Kidney (tissue), 14 donors: Measurements from ENCODE around the gene CALCOCO2. TPM values are rescaled to one million over a fixed set of nuclear protein-coding genes. Genes with fewer than 3 reads are reported as not detected.

Experiments used
- DNase-seq, 5 donors: peaks; one replicate each; pipeline ENCODE4 v3.0.0-alpha.2; 2013 to 2020
- FAIRE-seq: peaks from 2 replicates; lab custom pipeline; 2012; peaks lifted over from hg19 to GRCh38; lab: Jason Lieb, UNC
- H3K27ac ChIP-seq, 2 donors: one replicate each; pipeline ENCODE4 v1.7.0; 2013; ENCODE audit warnings: low read depth in 2 of 2, low read length in 2 of 2, inconsistent platforms in 1 of 2
- H3K27me3 ChIP-seq: one replicate; pipeline ENCODE4 v1.7.1; 2013; ENCODE audit warnings: low read length, inconsistent platforms; ENCODE audit not compliant: control insufficient read depth, insufficient read depth
- H3K36me3 ChIP-seq, 3 donors: one replicate each; pipeline versions ENCODE4 v1.7.0 to v1.7.1; 2013; ENCODE audit warnings: low read length in 3 of 3, control low read depth in 1 of 3, inconsistent platforms in 1 of 3; ENCODE audit not compliant: insufficient read depth in 3 of 3, control insufficient read depth in 2 of 3
- H3K4me1 ChIP-seq, 3 donors: one replicate each; pipeline versions ENCODE4 v1.7.0 to v1.7.1; 2013; ENCODE audit warnings: low read length in 3 of 3, inconsistent platforms in 1 of 3, low read depth in 1 of 3; ENCODE audit not compliant: control insufficient read depth in 2 of 3, insufficient read depth in 2 of 3
- H3K4me3 ChIP-seq, 3 donors: one replicate each; pipeline versions ENCODE4 v1.7.0 to v1.8.1; 2013; ENCODE audit warnings: low read length in 3 of 3, control low read depth in 1 of 3, inconsistent platforms in 1 of 3
- H3K9ac ChIP-seq, 3 donors: one replicate each; pipeline versions ENCODE4 v1.7.0 to v1.7.1; 2013; ENCODE audit warnings: low read length in 3 of 3, control low read depth in 1 of 3, inconsistent platforms in 1 of 3
- H3K9me3 ChIP-seq, 3 donors: one replicate each; pipeline versions ENCODE4 v1.7.0 to v1.7.1; 2013; ENCODE audit warnings: low read length in 3 of 3, control low read depth in 1 of 3, inconsistent platforms in 1 of 3; ENCODE audit not compliant: control insufficient read depth in 2 of 3, insufficient read depth in 1 of 3
- intact Hi-C: fragments of 100-400 bp; cut with DNase I; formaldehyde crosslinking; loops from one replicate; pipeline ENCODE4 v1.11.1; 2022
- polyA plus RNA-seq: library from polyadenylated mRNA; stranded (reverse); fragments of 350-450 nt; fragmentation: Illumina TruSeq; extraction: RNeasy Lipid Tissue Mini Kit (QIAGEN cat#74804); gene quantifications from one replicate; pipeline ENCODE4 v1.2.3, GENCODE V29; 2014; ENCODE audit warnings: low read depth, low replicate concordance; ENCODE audit not compliant: insufficient read depth
- total RNA-seq: library from RNA; stranded (reverse); fragmentation: NEBNext Ultra II Directional; extraction: Animal tissue kit (Norgen Biotek cat#: 25700); gene quantifications from one replicate; pipeline ENCODE4 v1.2.1, GENCODE V29; 2021
- TF ChIP-seq, protein P1 (sequence below): IDR thresholded peaks from 3 replicates; pipeline ENCODE4 v1.5.1; 2012; ENCODE audit warnings: mild to moderate bottlenecking, moderate library complexity, borderline replicate concordance; ENCODE audit not compliant: insufficient read depth; ENCODE audit errors: extremely low read depth
- donor health status: control.
- donor health status: control.
- donor health status: control.
- donor health status: control.
- donor health status: control.
- donor health status: DM: yes; HTN: yes; CAD: no.
- donor health status: Normal renal cell carcinoma (clear cell type).

CALCOCO2 gene
- total and polyA plus RNA-seq, 2 donors from 2014 or later = 63.6 to 157 TPM

DNA sequence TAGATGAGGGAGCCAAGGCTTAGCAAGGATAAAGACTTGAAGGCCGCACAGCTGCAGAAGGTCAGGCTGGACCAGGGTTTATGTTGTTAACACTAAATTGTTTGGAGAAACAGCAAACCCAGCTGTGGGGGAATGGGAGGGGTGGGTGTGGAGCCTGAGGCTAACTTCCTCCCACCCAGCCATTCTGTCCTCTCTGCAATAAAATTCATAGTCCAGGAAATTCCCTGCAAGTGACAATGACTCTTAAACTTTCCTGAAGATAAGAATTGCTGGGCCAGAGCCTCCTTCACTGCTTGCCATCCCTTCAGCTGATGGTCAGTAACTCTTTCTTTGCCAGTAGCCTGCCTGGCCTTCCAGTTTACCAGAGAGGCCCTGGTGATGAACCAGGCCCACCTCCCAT, 42.4 kb downstream of the CALCOCO2 start:
- Histone ChIP-seq H3K9ac (no peak overlapping the region), H3K9me3 (no peaks in the 10 kb centered on the region), H3K4me1 (peaks cover 5 to 16% (median 5%) of the 10 kb centered on the region in 3 donors), H3K27me3 (no peaks in the 10 kb centered on the region), H3K27ac (peak overlapping the region in 1 of 2 donors; percentile 29), H3K4me3 (no peak overlapping the region), H3K36me3 (no peaks in the 10 kb centered on the region)
- FAIRE-seq (no peak), DNase-seq (peak in 3 of 5 donors; percentile 25 to 85 (median 48))
- intact Hi-C loops = no loop called here
- TF ChIP-seq, protein P1, sequence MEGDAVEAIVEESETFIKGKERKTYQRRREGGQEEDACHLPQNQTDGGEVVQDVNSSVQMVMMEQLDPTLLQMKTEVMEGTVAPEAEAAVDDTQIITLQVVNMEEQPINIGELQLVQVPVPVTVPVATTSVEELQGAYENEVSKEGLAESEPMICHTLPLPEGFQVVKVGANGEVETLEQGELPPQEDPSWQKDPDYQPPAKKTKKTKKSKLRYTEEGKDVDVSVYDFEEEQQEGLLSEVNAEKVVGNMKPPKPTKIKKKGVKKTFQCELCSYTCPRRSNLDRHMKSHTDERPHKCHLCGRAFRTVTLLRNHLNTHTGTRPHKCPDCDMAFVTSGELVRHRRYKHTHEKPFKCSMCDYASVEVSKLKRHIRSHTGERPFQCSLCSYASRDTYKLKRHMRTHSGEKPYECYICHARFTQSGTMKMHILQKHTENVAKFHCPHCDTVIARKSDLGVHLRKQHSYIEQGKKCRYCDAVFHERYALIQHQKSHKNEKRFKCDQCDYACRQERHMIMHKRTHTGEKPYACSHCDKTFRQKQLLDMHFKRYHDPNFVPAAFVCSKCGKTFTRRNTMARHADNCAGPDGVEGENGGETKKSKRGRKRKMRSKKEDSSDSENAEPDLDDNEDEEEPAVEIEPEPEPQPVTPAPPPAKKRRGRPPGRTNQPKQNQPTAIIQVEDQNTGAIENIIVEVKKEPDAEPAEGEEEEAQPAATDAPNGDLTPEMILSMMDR = no peak

DNA sequence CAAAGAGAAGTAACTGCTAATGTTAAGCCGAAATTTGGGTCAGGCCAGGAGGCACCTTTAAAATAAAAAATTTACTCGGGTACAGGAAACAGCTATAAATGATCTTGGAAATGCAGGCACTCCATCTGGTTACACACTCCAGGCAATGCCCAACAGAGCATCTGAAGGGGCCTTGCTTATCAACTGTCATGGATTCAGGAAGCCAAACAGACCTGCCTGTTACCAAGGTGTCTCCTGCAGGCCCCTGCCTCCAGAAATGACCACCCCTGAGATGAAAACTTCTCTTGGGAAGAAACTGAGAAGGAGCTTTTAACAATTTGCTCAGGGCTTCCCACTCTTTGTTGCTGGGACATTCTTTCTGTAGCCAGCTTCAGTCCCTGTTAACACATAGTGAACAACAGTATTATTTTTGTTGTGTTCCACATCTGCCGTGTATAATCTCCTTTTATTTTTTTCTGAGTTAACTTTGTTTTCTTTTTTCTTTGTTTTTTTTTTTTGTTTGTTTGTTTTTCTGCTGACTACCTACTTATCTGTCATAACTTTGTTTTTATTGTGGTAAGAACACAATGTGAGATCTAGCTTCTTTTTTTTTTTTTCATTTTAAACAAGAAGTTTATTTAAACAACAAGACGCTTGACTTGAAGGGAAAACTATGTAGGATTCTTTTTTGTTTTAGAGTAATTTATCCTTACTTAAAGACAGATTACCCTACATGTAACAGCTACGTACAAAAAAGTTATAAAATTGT, 43.0 kb downstream of the CALCOCO2 start:
- TF ChIP-seq, protein P1 = no peak
- FAIRE-seq (peak; percentile 62), DNase-seq (no peak)
- no peaks in the 10 kb centered on the region for H3K9me3 ChIP-seq
- intact Hi-C loops = no loop called here
- peaks cover 5 to 16% (median 5%) of the 10 kb centered on the region in 3 donors for H3K4me1 ChIP-seq
- H3K27ac ChIP-seq = peak overlapping the region in 1 of 2 donors; percentile 29
- H3K36me3 ChIP-seq = no peaks in the 10 kb centered on the region
- no peaks in the 10 kb centered on the region for H3K27me3 ChIP-seq
- no peak overlapping the region for H3K9ac ChIP-seq
- H3K4me3 ChIP-seq = no peak overlapping the region

DNA sequence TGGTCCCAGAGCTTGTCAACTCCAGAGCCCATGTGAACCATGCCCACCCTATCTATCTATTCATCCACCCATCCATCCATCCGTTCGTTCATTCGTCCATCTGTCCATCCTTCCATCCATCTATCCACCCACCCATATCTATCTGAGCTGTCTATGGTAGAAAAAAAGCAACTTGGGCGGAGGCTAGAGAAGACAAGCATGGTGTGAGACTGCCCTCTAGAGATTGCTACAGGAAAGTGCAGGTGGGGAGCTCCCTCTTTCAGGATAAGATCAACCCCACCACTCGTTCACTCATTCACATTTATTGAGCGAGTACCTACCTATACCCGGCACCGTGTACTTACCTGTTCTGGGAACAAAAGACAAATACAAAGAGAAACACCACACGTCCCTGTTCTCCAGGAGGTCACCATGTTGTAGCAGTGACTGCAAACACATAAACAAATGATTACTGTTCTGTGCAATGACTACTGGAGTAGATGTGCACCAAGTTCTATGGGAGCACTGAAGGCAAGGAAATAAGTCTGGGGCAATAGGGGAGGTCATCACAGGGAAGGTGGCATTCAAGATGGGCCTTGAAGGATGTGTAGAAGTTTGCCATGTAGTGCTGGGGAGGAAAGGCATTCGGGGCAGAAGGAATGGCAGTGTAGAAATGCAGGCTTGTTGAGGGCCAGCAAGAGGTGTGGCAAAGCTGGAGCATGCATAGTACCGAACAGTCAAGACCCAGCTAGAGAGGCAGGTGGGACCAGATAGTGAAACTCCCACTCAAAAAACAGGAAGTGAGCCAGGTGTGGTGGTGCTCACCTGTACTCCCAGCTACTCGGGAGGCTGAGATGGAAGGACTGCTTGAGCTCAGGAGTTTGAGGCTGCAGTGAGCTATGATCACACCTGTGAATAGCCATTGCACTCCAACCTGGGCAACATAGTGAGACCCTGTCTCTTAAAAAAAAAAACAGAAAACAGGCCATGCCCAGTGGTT, 48.4 kb downstream of the CALCOCO2 start:
- DNase-seq (peak in 4 of 5 donors; percentile 61 to 85 (median 74)), FAIRE-seq (no peak)
- TF ChIP-seq, protein P1 = peak; percentile 94
- no peak overlapping the region for H3K9ac ChIP-seq
- no peaks in the 10 kb centered on the region for H3K9me3 ChIP-seq
- H3K27me3 ChIP-seq = no peaks in the 10 kb centered on the region
- H3K36me3 ChIP-seq = no peaks in the 10 kb centered on the region
- H3K4me1 ChIP-seq = no peaks in the 10 kb centered on the region
- intact Hi-C loops = loop anchor here (5.0 kb wide), 3 partner anchors 62 to 197 kb away; partner anchors contain the start of gene TTLL6
- no peak overlapping the region for H3K27ac ChIP-seq
- H3K4me3 ChIP-seq = no peak overlapping the region
